ENCODE results near the gene THOC7.
A peak's percentile ranks its signal among the peaks of the same experiment; 100 is the strongest.

Gene THOC7

DNA sequence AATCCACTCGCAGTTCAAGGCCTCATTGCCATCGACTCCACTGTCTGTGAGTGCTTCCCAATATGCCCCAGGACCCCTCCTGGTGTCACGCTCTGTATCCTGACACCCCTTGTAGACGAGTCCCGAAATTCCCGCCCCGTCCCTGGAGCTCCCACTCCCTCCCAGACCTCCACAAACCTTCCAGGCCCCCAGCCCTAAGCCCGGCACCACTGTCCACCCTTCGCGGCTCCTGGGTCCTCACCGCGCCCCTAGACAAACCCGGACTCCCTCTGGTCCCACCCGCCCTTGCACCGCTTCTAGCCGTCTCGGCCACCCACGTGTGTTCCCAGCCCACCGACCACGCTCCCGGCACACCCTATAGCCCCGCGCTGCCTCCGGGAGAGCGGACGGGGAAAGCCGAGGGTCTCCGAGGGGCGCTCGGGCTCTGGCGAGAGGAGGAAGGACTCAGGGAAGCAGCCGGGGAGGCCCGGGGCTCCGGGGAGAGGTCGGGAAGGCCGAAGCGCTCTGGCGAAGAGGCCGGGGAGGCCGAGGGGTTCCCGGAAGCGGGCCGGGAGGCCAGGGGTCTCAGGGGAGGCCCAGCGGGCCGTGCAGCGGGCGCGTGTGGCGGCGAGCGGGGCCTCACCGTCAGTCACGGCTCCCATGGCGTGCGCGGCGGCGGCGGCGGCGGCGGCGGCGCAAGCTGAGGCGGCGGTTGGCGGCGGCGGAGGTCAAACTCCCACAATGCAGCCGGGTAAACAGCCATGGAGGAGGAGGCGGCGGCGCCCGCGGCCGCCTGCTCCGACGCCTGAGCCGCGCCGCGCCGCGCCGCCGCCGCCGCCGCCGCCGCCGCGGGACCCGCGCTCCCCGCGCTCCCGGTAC is at the start of gene THOC7, which contains the start of gene ATXN7:
Gene THOC7, minus strand, starts transcription at position 656 of the 858 bp plus-strand sequence. Its CDS starts 15 bp downstream, at position 641.
Gene ATXN7, plus strand, starts transcription at position 718 of the 858 bp plus-strand sequence. CDS start 48,732 bp downstream, outside the sequence.
- peak; percentile 89 for DNase-seq (ENCODE audit: low read depth, low spot score)

DNA sequence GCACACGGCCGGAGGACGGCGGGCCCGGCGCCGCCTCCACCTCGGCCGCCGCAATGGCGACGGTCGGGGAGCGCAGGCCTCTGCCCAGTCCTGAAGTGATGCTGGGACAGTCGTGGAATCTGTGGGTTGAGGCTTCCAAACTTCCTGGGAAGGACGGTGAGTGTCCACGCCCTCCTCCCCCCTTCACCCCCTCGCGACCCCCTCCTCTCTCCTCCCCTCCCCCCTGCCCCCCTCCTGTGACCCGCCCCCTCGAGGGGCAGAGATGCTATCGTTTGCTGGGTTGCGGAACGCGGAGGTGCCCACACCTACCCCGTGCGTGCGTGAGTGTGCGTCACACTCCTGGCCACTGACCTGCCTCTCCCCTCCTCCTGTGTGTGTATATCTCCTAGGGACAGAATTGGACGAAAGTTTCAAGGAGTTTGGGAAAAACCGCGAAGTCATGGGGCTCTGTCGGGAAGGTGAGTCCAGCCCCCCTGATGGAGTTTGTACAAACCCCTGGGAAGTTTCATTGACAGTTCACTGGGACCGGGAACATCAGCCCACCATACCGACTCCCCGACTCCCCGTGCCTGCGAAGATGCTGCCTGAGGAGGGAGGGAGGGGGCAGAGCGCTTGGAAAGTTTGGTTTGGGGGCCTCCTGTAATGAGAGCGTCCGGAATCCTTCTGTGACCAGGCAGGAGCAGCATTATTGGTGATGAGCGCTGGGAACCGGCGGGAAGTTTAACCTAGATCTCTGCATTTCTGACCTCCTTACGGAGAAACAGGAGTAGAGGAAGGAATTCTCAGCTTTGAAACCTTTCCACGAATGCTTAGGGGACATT is 49.4 kb upstream of the THOC7 start:
- peak; percentile 76 for DNase-seq (ENCODE audit: low read depth, low spot score)

- DNase-seq (ENCODE audit: low read depth, low spot score) = peak; percentile 95
These were observed 48.5 kb upstream of the THOC7 start, which contains the start of gene SCAANT1 for GRCh38 chr3:63911873-63912767. SCAANT1 (minus strand) TSS chr3:63912383.

DNA sequence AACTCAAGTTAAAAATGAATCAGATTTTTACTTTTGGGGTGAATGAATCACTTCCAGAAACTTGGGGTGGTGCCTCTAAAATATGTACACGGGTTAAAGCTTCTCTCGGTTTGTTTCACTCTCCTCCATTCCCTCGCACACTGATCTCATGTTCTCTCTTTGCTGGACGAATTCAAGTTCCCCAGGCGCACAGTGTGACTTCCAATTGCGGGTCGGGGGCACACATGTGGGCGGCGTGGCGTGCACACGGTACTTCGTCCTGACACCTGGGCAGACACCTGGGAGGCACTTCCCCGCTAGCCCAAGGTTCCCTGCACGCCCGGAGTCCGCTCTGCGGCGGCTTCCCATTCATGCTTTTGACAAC is 47.9 kb upstream of the THOC7 start:
- DNase-seq (ENCODE audit: low read depth, low spot score) = no peak

DNA sequence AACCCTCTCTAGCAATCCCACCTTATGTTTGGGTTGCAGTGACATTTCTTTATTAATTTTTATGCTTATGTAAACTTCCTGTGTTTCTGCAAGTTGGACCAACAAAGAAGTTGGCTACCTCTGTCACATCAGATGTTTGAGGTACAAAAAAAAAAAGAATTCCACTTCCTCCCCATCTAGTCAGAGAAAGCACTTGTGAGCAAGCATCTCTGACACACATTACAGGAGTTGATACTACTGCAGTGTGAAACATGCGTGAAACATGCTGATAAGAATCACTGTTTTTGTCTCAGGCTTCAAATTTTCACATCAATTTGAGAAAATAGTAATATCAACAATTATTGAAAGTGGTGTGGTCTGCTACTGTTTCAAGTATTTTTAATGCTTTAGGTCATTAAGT is 47.3 kb upstream of the THOC7 start:
- DNase-seq (ENCODE audit: low read depth, low spot score) = no peak

- no peak for DNase-seq (ENCODE audit: low read depth, low spot score)
These were observed 46.4 kb upstream of the THOC7 start for GRCh38 chr3:63910001-63910400.

DNA sequence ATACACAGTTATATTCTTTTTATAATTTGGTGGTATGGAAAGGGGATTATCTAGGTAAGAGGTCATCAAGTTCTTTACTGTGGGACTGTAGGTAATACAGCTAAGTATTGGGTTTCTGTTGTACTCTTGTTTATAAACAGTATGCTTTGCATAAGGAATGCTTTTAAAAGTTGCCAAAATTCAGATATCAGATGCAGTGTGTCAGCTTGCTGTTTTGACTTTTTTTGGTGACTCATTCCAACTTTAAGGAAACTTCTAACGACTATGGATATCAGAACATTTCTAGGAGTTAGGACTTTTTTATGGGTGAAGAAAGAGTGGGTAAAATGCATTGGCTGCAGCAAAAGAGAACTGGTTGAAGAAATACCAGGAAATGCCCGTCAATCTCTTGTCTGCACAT is 45.8 kb upstream of the THOC7 start:
- no peak for DNase-seq (ENCODE audit: low read depth, low spot score)

DNA sequence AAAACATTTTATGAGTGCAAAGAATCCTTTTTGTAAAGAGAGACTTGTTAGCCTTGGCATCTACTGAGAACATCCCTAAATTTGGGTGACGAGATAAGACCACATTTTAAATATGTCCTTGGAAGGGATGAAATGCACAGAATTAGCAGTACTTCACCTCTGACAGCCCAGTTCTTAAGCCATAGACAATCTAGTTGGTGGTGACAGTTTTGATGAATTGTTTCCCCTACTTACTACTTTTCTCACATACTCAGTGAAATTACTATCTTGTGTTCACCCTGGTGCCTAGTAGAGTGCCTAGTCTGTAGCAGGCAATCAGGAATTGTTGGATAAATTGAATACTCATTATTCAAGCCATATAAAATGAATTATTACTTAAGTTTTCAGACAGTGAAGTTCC is 45.2 kb upstream of the THOC7 start:
- no peak for DNase-seq (ENCODE audit: low read depth, low spot score)

GRCh38 chr3:63908081-63908736 is 44.6 kb upstream of the THOC7 start:
- DNase-seq (ENCODE audit: low read depth, low spot score) = peak; percentile 29

- no peak for DNase-seq (ENCODE audit: low read depth, low spot score)
These were observed 42.4 kb upstream of the THOC7 start for GRCh38 chr3:63905731-63906620.

DNA sequence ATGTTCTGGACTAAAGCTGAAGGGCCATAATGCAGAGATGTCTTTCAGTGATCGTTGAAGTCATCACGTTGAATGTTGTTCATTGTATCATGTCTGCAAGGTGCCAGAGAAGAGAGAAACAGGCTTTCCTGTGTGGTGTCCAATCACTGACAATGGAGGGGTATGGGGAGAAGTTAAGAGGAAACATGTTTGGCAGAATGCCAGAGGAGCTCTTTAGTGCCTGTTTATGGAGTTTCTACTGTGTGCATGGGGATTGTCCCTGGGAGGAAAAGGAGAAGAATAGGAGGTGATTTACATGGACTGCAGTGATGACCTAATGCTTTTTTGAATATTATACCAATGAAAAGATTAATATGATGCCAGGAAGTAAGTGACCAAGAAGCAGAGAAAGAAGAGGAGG is 36.9 kb upstream of the THOC7 start:
- DNase-seq (ENCODE audit: low read depth, low spot score) = no peak

GRCh38 chr3:63900010-63900409 is 36.4 kb upstream of the THOC7 start:
- no peak for DNase-seq (ENCODE audit: low read depth, low spot score)

DNA sequence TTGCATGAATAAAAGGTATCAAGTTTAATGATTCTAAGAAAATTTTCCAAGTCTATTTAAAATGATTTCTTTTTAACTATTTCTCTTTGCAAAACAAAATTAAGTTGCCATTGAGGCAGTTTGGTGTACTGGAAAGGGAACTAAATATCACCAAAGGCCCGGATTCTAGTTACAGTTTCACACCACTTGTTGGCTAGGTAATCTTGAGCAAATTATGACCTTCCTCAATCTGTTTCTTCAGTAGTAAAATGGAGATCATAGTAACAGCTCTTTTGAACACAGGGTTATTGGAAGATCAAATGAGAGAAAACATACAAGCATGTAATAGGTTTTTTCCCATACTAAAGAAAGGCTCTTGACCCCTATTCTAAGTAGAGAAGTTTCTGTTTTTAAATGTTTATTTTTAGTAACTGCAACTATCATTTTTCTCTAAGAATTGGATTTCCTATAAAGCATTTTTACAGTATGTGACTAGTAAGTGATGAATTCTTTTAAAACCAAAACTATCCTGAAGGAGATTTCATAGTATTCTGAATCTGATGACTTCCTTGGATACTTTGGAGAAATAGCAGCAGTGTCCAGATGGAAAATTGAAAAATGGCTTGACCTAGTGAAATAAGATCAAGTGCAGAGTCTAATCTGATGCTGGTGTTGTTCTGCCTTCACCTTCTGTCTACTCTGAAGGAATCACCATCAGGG is 32.9 kb upstream of the THOC7 start:
- DNase-seq (ENCODE audit: low read depth, low spot score) = no peak

- no peak for DNase-seq (ENCODE audit: low read depth, low spot score)
These were observed 32.0 kb upstream of the THOC7 start for GRCh38 chr3:63895422-63896189.

DNA sequence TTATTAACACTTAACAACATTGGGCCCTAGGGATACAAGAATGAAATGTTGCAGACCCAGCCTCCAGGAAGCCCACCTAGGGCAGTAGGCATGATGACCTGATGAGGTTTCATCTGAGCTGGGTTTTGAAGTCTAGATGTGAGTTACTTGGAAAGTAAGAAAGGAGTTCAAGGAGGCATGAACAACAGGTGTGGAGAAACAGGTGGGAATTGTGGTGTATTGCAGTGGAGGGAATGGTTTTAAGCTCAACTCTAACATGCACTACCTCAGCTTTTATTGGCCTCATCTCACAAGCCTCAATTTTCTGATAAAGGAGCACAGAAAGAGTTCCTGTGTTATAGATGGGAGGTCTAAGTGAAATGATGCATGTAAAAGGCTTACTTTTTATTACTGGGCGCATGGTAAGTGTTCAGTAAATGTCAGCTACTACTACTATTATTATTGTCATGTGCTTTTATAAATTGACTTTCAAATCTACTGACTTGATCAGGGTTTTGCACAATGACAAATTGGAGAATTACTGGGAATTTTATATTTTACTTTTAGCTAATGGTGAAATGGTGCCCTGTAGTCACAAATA is 29.3 kb upstream of the THOC7 start:
- no peak for DNase-seq (ENCODE audit: low read depth, low spot score)

GRCh38 chr3:63891518-63891917 is 27.9 kb upstream of the THOC7 start:
- DNase-seq (ENCODE audit: low read depth, low spot score) = no peak

GRCh38 chr3:63886858-63887257 is 23.3 kb upstream of the THOC7 start:
- no peak for DNase-seq (ENCODE audit: low read depth, low spot score)

GRCh38 chr3:63880653-63881052 is 17.0 kb upstream of the THOC7 start:
- DNase-seq (ENCODE audit: low read depth, low spot score) = no peak
